ENCODE data around the gene PTPRM.

The PTPRM gene

GRCh38 chr18:7878265-7879211, 311.4 kb downstream of the PTPRM start:
- no peak for TF ChIP-seq CTCF (IDR thresholded peaks at IDR 0.05; ENCODE audit: low read depth, low read length)
- no peak for DNase-seq (ENCODE audit: low read depth in 2 of 2)
- no peak overlapping the region for H3K4me3 ChIP-seq (replicated peaks in 1 of 2; ENCODE audit: low read depth in 2 of 2, low read length in 2 of 2)

- no peak for DNase-seq (ENCODE audit: low read depth in 2 of 2)
- no peak for TF ChIP-seq CTCF (IDR thresholded peaks at IDR 0.05; ENCODE audit: low read depth, low read length)
- no peak overlapping the region for H3K4me3 ChIP-seq (replicated peaks in 1 of 2; ENCODE audit: low read depth in 2 of 2, low read length in 2 of 2)
Observed at GRCh38 chr18:7879717-7880116, 312.6 kb downstream of the PTPRM start.

- no peak for TF ChIP-seq CTCF (IDR thresholded peaks at IDR 0.05; ENCODE audit: low read depth, low read length)
- no peak overlapping the region for H3K4me3 ChIP-seq (replicated peaks in 1 of 2; ENCODE audit: low read depth in 2 of 2, low read length in 2 of 2)
- DNase-seq (ENCODE audit: low read depth in 2 of 2), result peak in 1 of 2 donors; percentile 61
Observed at GRCh38 chr18:7885865-7886264, 318.7 kb downstream of the PTPRM start.

- no peak for DNase-seq (ENCODE audit: low read depth in 2 of 2)
- TF ChIP-seq CTCF (IDR thresholded peaks at IDR 0.05; ENCODE audit: low read depth, low read length), result no peak
- H3K4me3 ChIP-seq (replicated peaks in 1 of 2; ENCODE audit: low read depth in 2 of 2, low read length in 2 of 2), result no peak overlapping the region
Observed at GRCh38 chr18:7886436-7886835, 319.3 kb downstream of the PTPRM start.

GRCh38 chr18:7889515-7889914, 322.4 kb downstream of the PTPRM start:
- DNase-seq (ENCODE audit: low read depth in 2 of 2), result no peak
- H3K4me3 ChIP-seq (replicated peaks in 1 of 2; ENCODE audit: low read depth in 2 of 2, low read length in 2 of 2), result no peak overlapping the region
- TF ChIP-seq CTCF (IDR thresholded peaks at IDR 0.05; ENCODE audit: low read depth, low read length), result no peak

- no peak overlapping the region for H3K4me3 ChIP-seq (replicated peaks in 1 of 2; ENCODE audit: low read depth in 2 of 2, low read length in 2 of 2)
- DNase-seq (ENCODE audit: low read depth in 2 of 2), result no peak
- no peak for TF ChIP-seq CTCF (IDR thresholded peaks at IDR 0.05; ENCODE audit: low read depth, low read length)
Observed at GRCh38 chr18:7890075-7890474, 323.0 kb downstream of the PTPRM start.
